ENCODE measurements around the gene RP9. TPM values are rescaled to one million over a fixed set of nuclear protein-coding genes. Genes with fewer than 3 reads are reported as not detected.

The RP9 gene
- total RNA-seq, 2 experiments from 2014 or later: 17.6 to 20.3 TPM

DNA sequence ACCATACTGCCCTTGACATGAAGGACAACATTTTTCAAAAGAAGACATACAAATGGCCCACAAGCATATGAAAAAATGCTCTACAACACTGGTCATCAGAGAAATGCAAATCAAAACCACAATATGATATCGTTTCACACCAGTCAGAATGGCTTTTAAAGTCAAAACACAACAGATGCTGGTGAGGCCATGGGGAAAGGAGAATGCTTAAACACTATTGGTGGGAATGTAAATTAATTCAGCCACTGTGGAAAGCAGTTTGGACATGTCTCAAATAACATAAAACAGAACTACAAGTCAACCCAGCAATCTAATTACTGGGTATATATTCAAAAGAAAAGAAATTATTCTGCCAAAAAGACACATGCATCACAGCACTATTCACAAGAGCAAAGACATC, 42.4 kb downstream of the RP9 start:
- Mint-ChIP-seq H3K4me3 (no peak overlapping the region), H3K27me3 (no peaks in the 10 kb centered on the region), H3K9me3 (peaks cover 10% of the 10 kb centered on the region), H3K4me1 (ENCODE audit: low read depth) (peaks cover 13% of the 10 kb centered on the region), H3K27ac (no peak overlapping the region), H3K36me3 (ENCODE audit: low read depth) (peaks cover 10% of the 10 kb centered on the region)
- Histone ChIP-seq H3K4me1 (ENCODE audit: insufficient read depth, low read length) (peaks cover 6% of the 10 kb centered on the region), H3K4me3 (ENCODE audit: low read length) (no peak overlapping the region), H3K9me3 (ENCODE audit: control insufficient read depth in 1 of 2, insufficient read depth in 1 of 2, low read length in 2 of 2) (peaks cover 9 to 10% of the 10 kb centered on the region in 2 experiments), H3K27me3 (ENCODE audit: control insufficient read depth in 1 of 2, insufficient read depth in 2 of 2, low read length in 2 of 2) (no peaks in the 10 kb centered on the region), H3K36me3 (ENCODE audit: insufficient read depth, low read length) (no peaks in the 10 kb centered on the region), H3K27ac (ENCODE audit: low read depth in 1 of 2, low read length in 2 of 2) (no peak overlapping the region)
- ChIA-PET POLR2A (no interaction called here), CTCF (no interaction called here)
- TF ChIP-seq, protein P1, sequence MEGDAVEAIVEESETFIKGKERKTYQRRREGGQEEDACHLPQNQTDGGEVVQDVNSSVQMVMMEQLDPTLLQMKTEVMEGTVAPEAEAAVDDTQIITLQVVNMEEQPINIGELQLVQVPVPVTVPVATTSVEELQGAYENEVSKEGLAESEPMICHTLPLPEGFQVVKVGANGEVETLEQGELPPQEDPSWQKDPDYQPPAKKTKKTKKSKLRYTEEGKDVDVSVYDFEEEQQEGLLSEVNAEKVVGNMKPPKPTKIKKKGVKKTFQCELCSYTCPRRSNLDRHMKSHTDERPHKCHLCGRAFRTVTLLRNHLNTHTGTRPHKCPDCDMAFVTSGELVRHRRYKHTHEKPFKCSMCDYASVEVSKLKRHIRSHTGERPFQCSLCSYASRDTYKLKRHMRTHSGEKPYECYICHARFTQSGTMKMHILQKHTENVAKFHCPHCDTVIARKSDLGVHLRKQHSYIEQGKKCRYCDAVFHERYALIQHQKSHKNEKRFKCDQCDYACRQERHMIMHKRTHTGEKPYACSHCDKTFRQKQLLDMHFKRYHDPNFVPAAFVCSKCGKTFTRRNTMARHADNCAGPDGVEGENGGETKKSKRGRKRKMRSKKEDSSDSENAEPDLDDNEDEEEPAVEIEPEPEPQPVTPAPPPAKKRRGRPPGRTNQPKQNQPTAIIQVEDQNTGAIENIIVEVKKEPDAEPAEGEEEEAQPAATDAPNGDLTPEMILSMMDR (IDR thresholded peaks at IDR 0.05): no peak
- intact Hi-C loops (cut with DNase I, micrococcal nuclease): no loop called here
- ATAC-seq (ENCODE audit: poor library complexity): no peak
- DNase-seq: no peak

DNA sequence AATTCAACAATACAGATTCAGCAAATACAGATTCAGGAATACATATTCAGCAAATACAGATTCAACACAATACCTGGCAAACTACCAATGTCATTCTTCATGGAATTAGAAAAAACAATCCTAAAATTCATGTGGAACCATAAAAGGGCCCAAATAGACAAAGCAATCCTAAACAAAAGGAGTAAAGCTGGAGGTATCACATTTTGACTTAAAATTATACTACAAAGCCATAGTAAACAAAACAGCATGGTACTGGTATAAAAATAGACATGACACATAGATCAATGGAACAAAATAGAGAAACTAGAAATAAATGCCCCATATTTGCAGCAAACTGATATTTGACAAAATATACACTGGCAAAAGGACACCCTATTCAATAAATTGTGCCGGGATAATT, 43.2 kb downstream of the RP9 start:
- Histone ChIP-seq H3K36me3 (ENCODE audit: insufficient read depth, low read length) (no peaks in the 10 kb centered on the region), H3K9me3 (ENCODE audit: control insufficient read depth in 1 of 2, insufficient read depth in 1 of 2, low read length in 2 of 2) (peaks cover 9 to 10% of the 10 kb centered on the region in 2 experiments), H3K27me3 (ENCODE audit: control insufficient read depth in 1 of 2, insufficient read depth in 2 of 2, low read length in 2 of 2) (no peaks in the 10 kb centered on the region), H3K4me3 (ENCODE audit: low read length) (no peak overlapping the region), H3K27ac (ENCODE audit: low read depth in 1 of 2, low read length in 2 of 2) (no peak overlapping the region), H3K4me1 (ENCODE audit: insufficient read depth, low read length) (peaks cover 11% of the 10 kb centered on the region)
- no peak for ATAC-seq (ENCODE audit: poor library complexity)
- POLR2A ChIA-PET: no interaction called here
- no peaks in the 10 kb centered on the region for H3K27me3 Mint-ChIP-seq
- intact Hi-C loops (cut with DNase I, micrococcal nuclease): no loop called here
- H3K27ac Mint-ChIP-seq: no peak overlapping the region
- no peak for DNase-seq
- H3K9me3 Mint-ChIP-seq: peaks cover 10% of the 10 kb centered on the region
- peaks cover 12% of the 10 kb centered on the region for H3K36me3 Mint-ChIP-seq (ENCODE audit: low read depth)
- peaks cover 19% of the 10 kb centered on the region for H3K4me1 Mint-ChIP-seq (ENCODE audit: low read depth)
- peak overlapping the region; percentile 57 for H3K4me3 Mint-ChIP-seq
- TF ChIP-seq, protein P1 (IDR thresholded peaks at IDR 0.05): no peak
- CTCF ChIA-PET: no interaction called here

DNA sequence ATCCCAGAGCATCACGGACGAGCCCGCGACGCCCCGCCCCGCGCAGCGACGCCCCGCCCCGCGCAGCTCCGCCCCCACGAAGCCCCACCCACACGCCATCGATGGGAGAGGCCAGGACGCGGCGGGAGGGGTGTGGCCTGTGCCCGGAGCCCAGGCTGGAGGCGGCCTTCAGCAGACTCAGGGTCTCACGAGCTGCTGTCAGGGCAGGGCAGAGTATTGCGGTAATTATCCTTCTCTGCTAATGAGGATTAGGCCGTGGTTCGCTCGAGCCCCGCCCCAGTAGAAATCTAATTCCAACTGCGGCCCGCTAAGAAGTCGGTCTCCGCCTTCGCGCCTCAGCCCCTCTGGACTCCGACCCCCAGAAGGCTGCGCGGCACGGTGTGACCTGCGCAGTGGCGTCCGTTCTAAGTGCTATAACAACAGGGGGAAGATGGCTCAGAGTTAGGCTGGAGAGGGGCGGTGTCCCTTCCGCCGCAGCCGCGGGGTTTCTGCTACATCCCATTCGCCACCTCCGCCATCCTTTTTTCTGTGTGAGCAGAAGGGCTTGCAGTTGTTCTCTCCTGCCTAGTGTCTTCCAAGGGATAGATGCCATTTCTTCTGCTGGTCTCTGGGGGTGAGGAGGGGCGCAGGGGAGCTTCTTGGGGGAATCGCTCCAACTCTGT, 46.3 kb downstream of the RP9 start:
- peak; percentile 90 for ATAC-seq (ENCODE audit: poor library complexity)
- TF ChIP-seq, protein P1 (IDR thresholded peaks at IDR 0.05): no peak
- Histone ChIP-seq H3K4me3 (ENCODE audit: low read length) (peak overlapping the region; percentile 72), H3K4me1 (ENCODE audit: insufficient read depth, low read length) (peaks cover 25% of the 10 kb centered on the region), H3K9me3 (ENCODE audit: control insufficient read depth in 1 of 2, insufficient read depth in 1 of 2, low read length in 2 of 2) (no peaks in the 10 kb centered on the region), H3K27me3 (ENCODE audit: control insufficient read depth in 1 of 2, insufficient read depth in 2 of 2, low read length in 2 of 2) (no peaks in the 10 kb centered on the region), H3K27ac (ENCODE audit: low read depth in 1 of 2, low read length in 2 of 2) (peak overlapping the region; percentile 75 to 89), H3K36me3 (ENCODE audit: insufficient read depth, low read length) (peaks cover 6% of the 10 kb centered on the region)
- CTCF ChIA-PET: interaction anchor here (1.0 to 2.9 kb wide), 4 partner anchors 22 to 216 kb away, joined by 3 to 23 read pairs (median 4); partner anchors contain the start of gene RP9
- H3K4me1 Mint-ChIP-seq (ENCODE audit: low read depth): peaks cover 48% of the 10 kb centered on the region
- DNase-seq: peak; percentile 83 to 98 (median 90)
- H3K27ac Mint-ChIP-seq: peak overlapping the region; percentile 95
- H3K36me3 Mint-ChIP-seq (ENCODE audit: low read depth): peaks cover 12% of the 10 kb centered on the region
- H3K27me3 Mint-ChIP-seq: no peaks in the 10 kb centered on the region
- intact Hi-C loops (cut with DNase I, micrococcal nuclease): loop anchor here (1.0 to 5.0 kb wide), 8 partner anchors 22 to 571 kb away; partner anchors contain the start of genes KBTBD2 (in 2 of the 2), BBS9 (in 1 of the 2), LSM5 (in 1 of the 2) and RP9 (in 1 of the 2)
- POLR2A ChIA-PET: interaction anchor here (0.5 to 3.9 kb wide), 18 partner anchors 10 to 567 kb away, joined by 3 to 59 read pairs (median 5); partner anchors contain the start of genes AVL9, BBS9, KBTBD2 and RP9
- H3K9me3 Mint-ChIP-seq: peaks cover 6% of the 10 kb centered on the region
- H3K4me3 Mint-ChIP-seq: peak overlapping the region; percentile 98
